Measurements from ENCODE around the gene STK31.
"Not testable (repeated sequence)": the region's sequence is repeated elsewhere in the genome, so short reads cannot be mapped to it uniquely, and the experiment has no call there.

DNA sequence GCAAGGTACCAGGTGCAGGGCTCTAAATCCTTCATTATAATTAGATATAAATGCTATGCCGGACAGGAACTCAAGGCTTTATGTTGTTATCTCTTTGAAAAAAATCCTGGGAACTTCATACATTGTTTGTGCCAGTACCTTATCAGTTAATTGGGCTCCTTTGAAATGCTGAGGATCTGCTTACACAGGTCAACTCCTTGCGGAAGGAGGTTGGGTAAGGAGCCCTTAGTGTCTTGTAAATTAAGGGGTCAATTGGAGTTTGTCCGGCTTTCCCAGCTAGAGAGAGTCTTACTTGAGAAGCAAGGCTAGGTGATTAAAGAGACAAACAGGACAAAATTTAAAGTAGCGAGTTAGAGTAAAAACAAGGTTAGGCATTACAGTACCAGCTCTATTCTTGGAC is 14.1 kb downstream of the STK31 start:
- TF ChIP-seq EZH2 (IDR thresholded peaks at IDR 0.05; ENCODE audit: borderline replicate concordance); CTCF (IDR thresholded peaks at IDR 0.05; ENCODE audit: poor library complexity): not testable (repeated sequence)
